ENCODE results near the gene PDIK1L.

The PDIK1L gene

GRCh38 chr1:26155370-26156284 is 44.0 kb downstream of the PDIK1L start:
- no peak for DNase-seq (ENCODE audit: low spot score)

- no peak for DNase-seq (ENCODE audit: low spot score)
These were observed 44.8 kb downstream of the PDIK1L start for GRCh38 chr1:26156285-26157038.

GRCh38 chr1:26158271-26158907 is 46.8 kb downstream of the PDIK1L start:
- DNase-seq (ENCODE audit: low spot score), result no peak

- no peak for DNase-seq (ENCODE audit: low spot score)
These were observed 47.5 kb downstream of the PDIK1L start, which contains the start of gene FAM110D for GRCh38 chr1:26158908-26159742. FAM110D (plus strand) TSS chr1:26159079; CDS start chr1:26161292, 2,213 bp downstream.

GRCh38 chr1:26159743-26160039 is 48.1 kb downstream of the PDIK1L start:
- no peak for DNase-seq (ENCODE audit: low spot score)

GRCh38 chr1:26160527-26161414 is 49.1 kb downstream of the PDIK1L start:
- no peak for DNase-seq (ENCODE audit: low spot score)

GRCh38 chr1:26161415-26162219 is 50.0 kb downstream of the PDIK1L start:
- DNase-seq (ENCODE audit: low spot score), result peak; percentile 64

GRCh38 chr1:26162220-26162709 is 50.6 kb downstream of the PDIK1L start:
- peak; percentile 56 for DNase-seq (ENCODE audit: low spot score)

- no peak for DNase-seq (ENCODE audit: low spot score)
These were observed 52.0 kb downstream of the PDIK1L start for GRCh38 chr1:26163684-26164035.

GRCh38 chr1:26164036-26164860 is 52.6 kb downstream of the PDIK1L start:
- peak; percentile 75 for DNase-seq (ENCODE audit: low spot score)

GRCh38 chr1:26164861-26165842 is 53.5 kb downstream of the PDIK1L start:
- no peak for DNase-seq (ENCODE audit: low spot score)

GRCh38 chr1:26166719-26167281 is 55.2 kb downstream of the PDIK1L start:
- no peak for DNase-seq (ENCODE audit: low spot score)

GRCh38 chr1:26168410-26169197 is 57.0 kb downstream of the PDIK1L start, which contains the start of gene C1orf232:
C1orf232 (minus strand) TSS chr1:26168963; CDS start chr1:26168499, 464 bp downstream.
- no peak for DNase-seq (ENCODE audit: low spot score)

- DNase-seq (ENCODE audit: low spot score), result no peak
These were observed 57.6 kb downstream of the PDIK1L start for GRCh38 chr1:26169198-26169554.

GRCh38 chr1:26169669-26170471 is 58.2 kb downstream of the PDIK1L start, which contains the start of gene ZNF593:
ZNF593 (plus strand) TSS chr1:26169908; CDS start chr1:26169984, 76 bp downstream.
- peak; percentile 97 for DNase-seq (ENCODE audit: low spot score)

GRCh38 chr1:26170472-26170821 is 58.8 kb downstream of the PDIK1L start:
- no peak for DNase-seq (ENCODE audit: low spot score)

All from HuH-7 (cell line).